HCT116 (cell line): ENCODE data around the gene ATP4A. TPM values are rescaled to one million over a fixed set of nuclear protein-coding genes. Genes with fewer than 3 reads are reported as not detected.

ENCODE experiments used
- ATAC-seq: fragments of 200-7000 bp; cut with Tn5 transposase; 2 replicates; pipeline ENCODE4 v1.9.1; 2020; ENCODE audit warnings: mild to moderate bottlenecking, moderate library complexity
- BruUV-seq: library from RNA; stranded (reverse); fragments of 400-500 nt; replicated peaks from 2 replicates; lab custom pipeline; 2021; lab: Mats Ljungman, UMichigan
- CTCF ChIA-PET: fragments of 300-600 bp; sonication (Branson Sonifier 250); formaldehyde crosslinking; loops from one replicate; lab custom pipeline; 2021; ENCODE audit warnings: antibody characterized with exemption; lab: Charles Lee
- POLR2A ChIA-PET: fragments of 300-600, 350-600 bp; sonication (Branson Sonifier 250); formaldehyde crosslinking; loops from one replicate; lab custom pipeline; 2021; ENCODE audit warnings: antibody characterized with exemption; lab: Charles Lee
- RAD21 ChIA-PET, 2 experiments: fragments of 300-600 bp; sonication (Branson Sonifier 250); formaldehyde crosslinking; loops; one replicate each; lab custom pipeline; 2023; ENCODE audit warnings: low total read pairs in 2 of 2; ENCODE audit not compliant: uncharacterized antibody in 2 of 2, unreplicated experiment in 2 of 2, low non-redundant PET in 1 of 2; lab: Charles Lee
- DNase-seq: peaks from one replicate; pipeline ENCODE4 v3.0.0-alpha.2; 2010; ENCODE audit warnings: low read depth, low spot score
- H2AFZ ChIP-seq: fragments of 200-600 bp; shearing (Covaris generic), sonication (generic); 2 replicates; pipeline ENCODE4 v1.6.1; 2017; ENCODE audit warnings: low read depth, mixed run types, mixed read lengths, antibody characterized with exemption, low read length; ENCODE audit not compliant: poor library complexity, severe bottlenecking
- H3K27ac ChIP-seq: 2 replicates; pipeline ENCODE4 v1.5.1; 2012; ENCODE audit warnings: low read depth, low read length
- H3K27me3 ChIP-seq: fragments of 200-600 bp; sonication (generic); 2 replicates; pipeline ENCODE4 v1.6.1; 2016; ENCODE audit warnings: mixed run types, low read length, mixed read lengths; ENCODE audit not compliant: insufficient read depth
- H3K36me3 ChIP-seq, 2 experiments: fragments of 200-500 bp in 1 of 2; fragments of 200-600 bp in 1 of 2; sonication (Bioruptor generic) in 1 of 2; sonication (generic) in 1 of 2; 2 replicates each; pipeline versions ENCODE4 v1.5.1 to v1.6.1; 2014 to 2016; ENCODE audit warnings: low read length in 2 of 2, inconsistent platforms in 1 of 2, mixed read lengths in 1 of 2, mixed run types in 1 of 2; ENCODE audit not compliant: insufficient read depth in 2 of 2, control insufficient read depth in 1 of 2
- H3K4me1 ChIP-seq, 2 experiments: fragments of 200-600 bp in 1 of 2; sonication (generic) in 1 of 2; 2 replicates each; pipeline versions ENCODE4 v1.5.1 to v1.6.1; 2012 to 2017; ENCODE audit warnings: low read length in 2 of 2, inconsistent platforms in 1 of 2, mild to moderate bottlenecking in 1 of 2, mixed read lengths in 1 of 2, mixed run types in 1 of 2, moderate library complexity in 1 of 2; ENCODE audit not compliant: insufficient read depth in 2 of 2, control insufficient read depth in 1 of 2
- H3K4me2 ChIP-seq: fragments of 200-600 bp; sonication (generic); 2 replicates; pipeline ENCODE4 v1.6.1; 2017; ENCODE audit warnings: mixed run types, low read length, mixed read lengths
- H3K4me3 ChIP-seq, 2 experiments: fragments of 200-600 bp in 1 of 2; sonication (generic) in 1 of 2; replicated peaks in 1 of 2; 2 replicates each; pipeline ENCODE4 v1.5.1; 2011 to 2016; ENCODE audit warnings: low read length in 2 of 2, control low read depth in 1 of 2, low read depth in 1 of 2, mild to moderate bottlenecking in 1 of 2, mixed read lengths in 1 of 2, mixed run types in 1 of 2
- H3K79me2 ChIP-seq: fragments of 200-600 bp; sonication (generic); 2 replicates; pipeline ENCODE4 v1.6.1; 2017; ENCODE audit warnings: mild to moderate bottlenecking, mixed run types, low read length, moderate library complexity, mixed read lengths; ENCODE audit not compliant: insufficient read depth
- H3K9ac ChIP-seq: fragments of 200-600 bp; sonication (generic); 2 replicates; pipeline ENCODE4 v1.6.1; 2016; ENCODE audit warnings: low read length, mixed read lengths
- H3K9me2 ChIP-seq: fragments of 200-600 bp; sonication (generic), shearing (Covaris generic); 2 replicates; pipeline ENCODE4 v1.6.1; 2017; ENCODE audit warnings: mixed run types, mild to moderate bottlenecking, moderate library complexity; ENCODE audit not compliant: insufficient read depth
- H3K9me3 ChIP-seq, 2 experiments: fragments of 200-500 bp in 1 of 2; fragments of 200-600 bp in 1 of 2; sonication (Bioruptor generic) in 1 of 2; sonication (generic) in 1 of 2; 2 replicates each; pipeline ENCODE4 v1.6.1; 2014 to 2017; ENCODE audit warnings: low read length in 2 of 2, mixed read lengths in 2 of 2, inconsistent platforms in 1 of 2, low read depth in 1 of 2, mild to moderate bottlenecking in 1 of 2, mixed run types in 1 of 2, moderate library complexity in 1 of 2; ENCODE audit not compliant: control insufficient read depth in 1 of 2, insufficient read depth in 1 of 2
- H4K20me1 ChIP-seq: fragments of 200-600 bp; sonication (generic), shearing (Covaris generic); 2 replicates; pipeline ENCODE4 v1.6.1; 2017; ENCODE audit warnings: mixed run types, mild to moderate bottlenecking, moderate library complexity; ENCODE audit not compliant: insufficient read depth
- CBX3 ChIP-seq: IDR thresholded peaks from 2 replicates; pipeline ENCODE4 v1.6.1; 2012; ENCODE audit warnings: low read depth
- CEBPB ChIP-seq: IDR thresholded peaks from 2 replicates; pipeline ENCODE4 v1.6.1; 2012; ENCODE audit warnings: low read depth
- ELF1 ChIP-seq: IDR thresholded peaks from 2 replicates; pipeline ENCODE4 v1.6.1; 2012; ENCODE audit warnings: low read depth, borderline replicate concordance
- EZH2phosphoT487 ChIP-seq: fragments of 200-600 bp; IDR thresholded peaks from 2 replicates; pipeline ENCODE4 v1.6.1; 2018; ENCODE audit warnings: antibody characterized with exemption, borderline replicate concordance
- SIN3A ChIP-seq: IDR thresholded peaks from 2 replicates; pipeline ENCODE4 v1.6.1; 2012; ENCODE audit warnings: low read depth
- YY1 ChIP-seq: IDR thresholded peaks from 2 replicates; pipeline ENCODE4 v1.6.1; 2011; ENCODE audit warnings: low read length, low read depth, moderate library complexity, mild to moderate bottlenecking; ENCODE audit not compliant: insufficient replicate concordance; ENCODE audit errors: extremely low read depth
- intact Hi-C: fragments of 100-400 bp; cut with micrococcal nuclease; formaldehyde crosslinking; loops from 2 replicates; pipeline ENCODE4 v1.10.0; 2022
- total RNA-seq: library from RNA; stranded (reverse); gene quantifications from one replicate; pipeline ENCODE4 v1.2.1, GENCODE V29; 2021; ENCODE audit not compliant: unreplicated experiment
- TF ChIP-seq, protein P1 (sequence below): IDR thresholded peaks from 2 replicates; pipeline ENCODE4 v1.6.1; 2011; ENCODE audit warnings: mild to moderate bottlenecking, low read length, moderate library complexity; ENCODE audit not compliant: insufficient replicate concordance; ENCODE audit errors: extremely low read depth
- TF ChIP-seq, protein P2 (sequence below): IDR thresholded peaks from 2 replicates; pipeline ENCODE4 v1.6.1; 2012; ENCODE audit warnings: low read depth

Gene ATP4A
- total RNA-seq, 1 experiment from 2014 or later, result 0.27 TPM

DNA sequence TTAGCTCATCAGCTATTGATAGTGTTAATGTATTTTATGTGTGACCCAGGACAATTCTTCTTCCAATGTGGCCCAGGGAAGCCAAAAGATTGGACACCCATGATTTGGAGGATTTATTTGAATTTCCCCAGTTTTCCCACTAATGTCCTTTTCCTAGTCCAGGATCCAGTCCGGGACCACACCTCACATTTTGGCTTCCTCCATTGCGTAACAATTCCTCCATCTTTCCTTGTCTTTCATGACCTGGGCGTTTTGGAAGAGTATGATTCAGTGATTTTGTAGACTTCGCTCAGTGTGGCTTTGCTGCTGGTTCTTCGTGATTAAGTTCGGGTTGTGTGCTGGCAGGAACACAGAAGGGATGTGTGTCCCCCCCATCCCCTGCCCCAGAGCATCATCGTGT is 3.3 kb upstream of the ATP4A start:
- no peaks in the 10 kb centered on the region for H3K9me2 ChIP-seq
- H3K4me1 ChIP-seq, result no peaks in the 10 kb centered on the region
- ChIA-PET RAD21 (no interaction called here), POLR2A (no interaction called here), CTCF (no interaction called here)
- ATAC-seq (no peak), DNase-seq (no peak)
- H3K79me2 ChIP-seq, result no peaks in the 10 kb centered on the region
- TF ChIP-seq, protein P1, sequence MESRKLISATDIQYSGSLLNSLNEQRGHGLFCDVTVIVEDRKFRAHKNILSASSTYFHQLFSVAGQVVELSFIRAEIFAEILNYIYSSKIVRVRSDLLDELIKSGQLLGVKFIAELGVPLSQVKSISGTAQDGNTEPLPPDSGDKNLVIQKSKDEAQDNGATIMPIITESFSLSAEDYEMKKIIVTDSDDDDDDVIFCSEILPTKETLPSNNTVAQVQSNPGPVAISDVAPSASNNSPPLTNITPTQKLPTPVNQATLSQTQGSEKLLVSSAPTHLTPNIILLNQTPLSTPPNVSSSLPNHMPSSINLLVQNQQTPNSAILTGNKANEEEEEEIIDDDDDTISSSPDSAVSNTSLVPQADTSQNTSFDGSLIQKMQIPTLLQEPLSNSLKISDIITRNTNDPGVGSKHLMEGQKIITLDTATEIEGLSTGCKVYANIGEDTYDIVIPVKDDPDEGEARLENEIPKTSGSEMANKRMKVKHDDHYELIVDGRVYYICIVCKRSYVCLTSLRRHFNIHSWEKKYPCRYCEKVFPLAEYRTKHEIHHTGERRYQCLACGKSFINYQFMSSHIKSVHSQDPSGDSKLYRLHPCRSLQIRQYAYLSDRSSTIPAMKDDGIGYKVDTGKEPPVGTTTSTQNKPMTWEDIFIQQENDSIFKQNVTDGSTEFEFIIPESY, result no peak
- TF ChIP-seq CEBPB (no peak), EZH2phosphoT487 (no peak), YY1 (no peak), SIN3A (no peak), ELF1 (no peak), CBX3 (no peak)
- TF ChIP-seq, protein P2, sequence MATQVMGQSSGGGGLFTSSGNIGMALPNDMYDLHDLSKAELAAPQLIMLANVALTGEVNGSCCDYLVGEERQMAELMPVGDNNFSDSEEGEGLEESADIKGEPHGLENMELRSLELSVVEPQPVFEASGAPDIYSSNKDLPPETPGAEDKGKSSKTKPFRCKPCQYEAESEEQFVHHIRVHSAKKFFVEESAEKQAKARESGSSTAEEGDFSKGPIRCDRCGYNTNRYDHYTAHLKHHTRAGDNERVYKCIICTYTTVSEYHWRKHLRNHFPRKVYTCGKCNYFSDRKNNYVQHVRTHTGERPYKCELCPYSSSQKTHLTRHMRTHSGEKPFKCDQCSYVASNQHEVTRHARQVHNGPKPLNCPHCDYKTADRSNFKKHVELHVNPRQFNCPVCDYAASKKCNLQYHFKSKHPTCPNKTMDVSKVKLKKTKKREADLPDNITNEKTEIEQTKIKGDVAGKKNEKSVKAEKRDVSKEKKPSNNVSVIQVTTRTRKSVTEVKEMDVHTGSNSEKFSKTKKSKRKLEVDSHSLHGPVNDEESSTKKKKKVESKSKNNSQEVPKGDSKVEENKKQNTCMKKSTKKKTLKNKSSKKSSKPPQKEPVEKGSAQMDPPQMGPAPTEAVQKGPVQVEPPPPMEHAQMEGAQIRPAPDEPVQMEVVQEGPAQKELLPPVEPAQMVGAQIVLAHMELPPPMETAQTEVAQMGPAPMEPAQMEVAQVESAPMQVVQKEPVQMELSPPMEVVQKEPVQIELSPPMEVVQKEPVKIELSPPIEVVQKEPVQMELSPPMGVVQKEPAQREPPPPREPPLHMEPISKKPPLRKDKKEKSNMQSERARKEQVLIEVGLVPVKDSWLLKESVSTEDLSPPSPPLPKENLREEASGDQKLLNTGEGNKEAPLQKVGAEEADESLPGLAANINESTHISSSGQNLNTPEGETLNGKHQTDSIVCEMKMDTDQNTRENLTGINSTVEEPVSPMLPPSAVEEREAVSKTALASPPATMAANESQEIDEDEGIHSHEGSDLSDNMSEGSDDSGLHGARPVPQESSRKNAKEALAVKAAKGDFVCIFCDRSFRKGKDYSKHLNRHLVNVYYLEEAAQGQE, result no peak
- no peak overlapping the region for H3K9ac ChIP-seq
- intact Hi-C loops, result no loop called here
- no peaks in the 10 kb centered on the region for H3K27me3 ChIP-seq
- H2AFZ ChIP-seq, result no peak overlapping the region
- no peaks in the 10 kb centered on the region for H3K36me3 ChIP-seq
- no peak overlapping the region for H3K4me3 ChIP-seq
- no peak overlapping the region for H3K4me2 ChIP-seq
- BruUV-seq, result no TSS peak
- H3K27ac ChIP-seq, result no peak overlapping the region
- H3K9me3 ChIP-seq, result no peaks in the 10 kb centered on the region
- no peaks in the 10 kb centered on the region for H4K20me1 ChIP-seq
